ENCODE results near the gene ILKAP.

The ILKAP gene

GRCh38 chr2:238168196-238169047 lies 35.1 kb downstream of the ILKAP start:
- H3K4me3 ChIP-seq (ENCODE audit: low read depth, low read length): no peak overlapping the region
- no peak for TF ChIP-seq CTCF (IDR thresholded peaks at IDR 0.05; ENCODE audit: control insufficient read depth, extremely low read depth, insufficient read depth)
- no peak for DNase-seq (ENCODE audit: low read depth)

GRCh38 chr2:238167761-238168160 lies 35.7 kb downstream of the ILKAP start:
- H3K4me3 ChIP-seq (ENCODE audit: low read depth, low read length): no peak overlapping the region
- no peak for DNase-seq (ENCODE audit: low read depth)
- TF ChIP-seq CTCF (IDR thresholded peaks at IDR 0.05; ENCODE audit: control insufficient read depth, extremely low read depth, insufficient read depth): no peak

GRCh38 chr2:238167344-238167715 lies 36.2 kb downstream of the ILKAP start:
- TF ChIP-seq CTCF (IDR thresholded peaks at IDR 0.05; ENCODE audit: control insufficient read depth, extremely low read depth, insufficient read depth): no peak
- no peak overlapping the region for H3K4me3 ChIP-seq (ENCODE audit: low read depth, low read length)

GRCh38 chr2:238166391-238167343 lies 36.8 kb downstream of the ILKAP start:
- no peak for TF ChIP-seq CTCF (IDR thresholded peaks at IDR 0.05; ENCODE audit: control insufficient read depth, extremely low read depth, insufficient read depth)
- no peak for DNase-seq (ENCODE audit: low read depth)
- no peak overlapping the region for H3K4me3 ChIP-seq (ENCODE audit: low read depth, low read length)

More at GRCh38 chr2:238167344-238167715, 36.2 kb downstream of the ILKAP start:
- no peak for DNase-seq (ENCODE audit: low read depth)

GRCh38 chr2:238165288-238165921 lies 38.1 kb downstream of the ILKAP start:
- no peak overlapping the region for H3K4me3 ChIP-seq (ENCODE audit: low read depth, low read length)
- TF ChIP-seq CTCF (IDR thresholded peaks at IDR 0.05; ENCODE audit: control insufficient read depth, extremely low read depth, insufficient read depth): no peak
- no peak for DNase-seq (ENCODE audit: low read depth)

GRCh38 chr2:238164906-238165287 lies 38.6 kb downstream of the ILKAP start:
- TF ChIP-seq CTCF (IDR thresholded peaks at IDR 0.05; ENCODE audit: control insufficient read depth, extremely low read depth, insufficient read depth): no peak
- H3K4me3 ChIP-seq (ENCODE audit: low read depth, low read length): no peak overlapping the region
- no peak for DNase-seq (ENCODE audit: low read depth)
